SK-N-MC (cell line): ENCODE data around the gene CIBAR2.

Experiments used
- EZH2 ChIP-seq: fragments of 200-600 bp; sonication (generic); IDR thresholded peaks from one replicate; pipeline ENCODE4 v1.6.1; 2017; ENCODE audit warnings: antibody characterized with exemption
- POLR2AphosphoS5 ChIP-seq: IDR thresholded peaks from 2 replicates; pipeline ENCODE4 v1.6.1; 2012; ENCODE audit warnings: mild to moderate bottlenecking, low read depth, low read length, borderline replicate concordance

DNA sequence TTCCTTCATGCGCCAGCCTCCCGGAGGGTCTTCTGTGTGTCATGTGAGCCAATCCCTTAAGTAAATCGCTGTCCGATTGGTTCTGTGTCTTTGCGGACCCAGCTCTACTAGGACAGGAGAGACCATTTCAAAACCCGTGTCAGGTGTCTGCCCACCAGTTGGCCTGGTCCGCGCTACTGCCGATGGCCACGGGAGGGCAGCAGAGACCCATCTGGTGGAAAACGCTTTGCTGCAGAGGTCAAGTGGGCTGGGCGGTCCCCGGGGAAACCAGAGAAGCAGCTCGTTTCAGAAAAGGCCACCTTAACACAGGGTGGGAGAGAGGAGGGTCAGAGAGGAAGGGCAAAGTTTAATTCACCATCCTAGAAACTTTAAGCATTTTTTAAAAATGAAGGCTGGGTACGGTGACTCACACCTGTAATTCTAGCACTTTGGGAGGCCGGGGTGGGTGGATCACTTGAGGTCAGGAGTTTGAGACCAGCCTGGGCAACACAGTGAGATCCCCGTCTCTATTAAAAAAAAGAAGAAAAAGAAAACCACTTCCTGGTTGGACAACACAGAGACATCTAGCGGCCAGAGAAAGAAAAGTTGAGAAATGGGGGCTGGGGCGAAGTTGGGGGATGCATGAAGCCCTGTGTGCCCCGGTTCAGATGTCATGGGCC, 2.8 kb upstream of the CIBAR2 start:
- TF ChIP-seq POLR2AphosphoS5 = no peak
- TF ChIP-seq EZH2 = no peak
